Heart right ventricle (tissue), 16 donors: ENCODE results near the gene RNF166. TPM values are rescaled to one million over a fixed set of nuclear protein-coding genes. Genes with fewer than 3 reads are reported as not detected.

ENCODE experiments used
- ATAC-seq, 8 donors: fragments of 200-7000 bp; cut with Tn5 transposase; one replicate each; pipeline ENCODE4 v1.9.1; 2020; ENCODE audit warnings: mild to moderate bottlenecking in 8 of 8, moderate library complexity in 8 of 8, moderate number of reproducible peaks in 1 of 8
- DNase-seq, 2 donors: peaks; one replicate each; pipeline ENCODE4 v3.0.0-alpha.2; 2020
- H3K27ac ChIP-seq, 10 donors: fragments of 200-600 bp; sonication (generic) in 2 of 10; one replicate each; pipeline versions ENCODE4 v1.5.0 to v1.8.0; 2020 to 2022; ENCODE audit warnings: mild to moderate bottlenecking in 3 of 10
- H3K27me3 ChIP-seq, 7 donors: fragments of 200-600 bp; one replicate each; pipeline ENCODE4 v1.8.0; 2021 to 2022; ENCODE audit warnings: mild to moderate bottlenecking in 2 of 7
- H3K36me3 ChIP-seq, 9 donors: fragments of 200-600 bp; sonication (generic) in 1 of 9; one replicate each; pipeline versions ENCODE4 v1.5.0 to v1.8.0; 2020 to 2022; ENCODE audit warnings: mild to moderate bottlenecking in 2 of 9
- H3K4me1 ChIP-seq, 9 donors: fragments of 200-600 bp; sonication (generic) in 1 of 9; one replicate each; pipeline versions ENCODE4 v1.5.0 to v1.8.0; 2020 to 2022; ENCODE audit warnings: mild to moderate bottlenecking in 4 of 9
- H3K4me3 ChIP-seq, 10 donors: fragments of 200-600 bp; sonication (generic) in 2 of 10; one replicate each; pipeline versions ENCODE4 v1.5.0 to v1.8.0; 2020 to 2022; ENCODE audit warnings: mild to moderate bottlenecking in 7 of 10, moderate library complexity in 2 of 10
- H3K9me3 ChIP-seq, 11 donors: fragments of 200-600 bp in 10 of 11; sonication (generic) in 2 of 11; one replicate each; pipeline versions ENCODE4 v1.5.0 to v1.8.0; 2013 to 2022; ENCODE audit warnings: mild to moderate bottlenecking in 2 of 11, control low read depth in 1 of 11, moderate library complexity in 1 of 11
- CTCF ChIP-seq, 9 donors: fragments of 200-600 bp; sonication (generic) in 2 of 9; IDR thresholded peaks; one replicate each; pipeline versions ENCODE4 v1.5.0 to v1.8.0; 2021 to 2022; ENCODE audit warnings: antibody characterized with exemption in 9 of 9, mild to moderate bottlenecking in 5 of 9, moderate library complexity in 1 of 9
- WGBS, 2 donors: extraction: QIAGEN DNeasy Blood & Tissue Kit; methylation state at CpG; one replicate each; pipeline ENCODE4 v1.1.7; 2013; ENCODE audit warnings: inconsistent platforms in 1 of 2; 5-methylcytosine and 5-hydroxymethylcytosine counted together
- intact Hi-C, 10 donors: fragments of 100-400 bp; cut with DNase I; formaldehyde crosslinking; loops; one replicate each; pipeline versions ENCODE4 v1.11.1 to v1.14.2; 2022
- polyA plus RNA-seq, 2 donors: library from polyadenylated mRNA; stranded (reverse); fragments of 200-250 nt; gene quantifications; one replicate each; pipeline ENCODE4 v1.2.3, GENCODE V29; 2013
- total RNA-seq, 10 donors: library from RNA; stranded (reverse); fragmentation: NEBNext Ultra II Directional in 3 of 10; extraction: Animal tissue kit (Norgen Biotek cat#: 25700) in 3 of 10; gene quantifications; one replicate each; pipeline versions ENCODE4 v1.2.1 to v1.2.4, GENCODE V29; 2021 to 2023
- donor health status: Arrhythmogenic right ventricular cardiomyopathy.
- donor health status: ischemic (EF 13 %, LVEDD 7.1; RV severe dilation, severe dysfunction).
- donor health status: healthy with polysubstance abuse.
- donor health status: DM: no; HTN: yes; CAD: no.
- donor health status: DM: no; HTN: no; CAD: no.
- donor health status: ischemic (EF 25% LVEDD 6.9; RV normal size, moderate dysfunction).
- donor health status: ischemic (EF 25% LVEDD 5.7; RV mildly dilated, moderate dysfunction).
- donor health status: healthy.
- donor health status: DM: yes; HTN: yes; CAD: no.
- donor health status: Ischemic cardiomyopathy.
- donor health status: ischemic (EF 35%, LVEDD 5.7; RV mildly dilated, moderate dysfunction).
- donor health status: nonischemic (EF 11% LVEDD 7.7; RV severe dilation, severe dysfunction).
- donor health status: DM: yes; HTN: yes; CAD: no.
- donor health status: PGD.
- donor health status: ischemic (EF 29% LVEDD 5.4; RV normal size, mild dysfunction).
- donor health status: nonischemic (EF 23%, LVEDD 6.1; RV moderate dilation, normal function).

The RNF166 gene
- total and polyA plus RNA-seq, 12 donors, result 11.8 to 38.0 (median 14.3) TPM

- Histone ChIP-seq H3K4me1 (no peaks in the 10 kb centered on the region), H3K27me3 (no peaks in the 10 kb centered on the region), H3K9me3 (no peaks in the 10 kb centered on the region), H3K36me3 (peaks cover 0 to 65% (median 35%) of the 10 kb centered on the region in 9 donors), H3K27ac (no peak overlapping the region), H3K4me3 (no peak overlapping the region)
- intact Hi-C loops, result no loop called here
- 91 to 92% methylated on average over 30 of the region's 30 CpGs for WGBS, 2 donors
- ATAC-seq, result no peak
- DNase-seq, result no peak
- TF ChIP-seq CTCF (IDR thresholded peaks at IDR 0.05), result no peak
Observed at GRCh38 chr16:88713568-88714419, 7.6 kb upstream of the RNF166 start.

DNA sequence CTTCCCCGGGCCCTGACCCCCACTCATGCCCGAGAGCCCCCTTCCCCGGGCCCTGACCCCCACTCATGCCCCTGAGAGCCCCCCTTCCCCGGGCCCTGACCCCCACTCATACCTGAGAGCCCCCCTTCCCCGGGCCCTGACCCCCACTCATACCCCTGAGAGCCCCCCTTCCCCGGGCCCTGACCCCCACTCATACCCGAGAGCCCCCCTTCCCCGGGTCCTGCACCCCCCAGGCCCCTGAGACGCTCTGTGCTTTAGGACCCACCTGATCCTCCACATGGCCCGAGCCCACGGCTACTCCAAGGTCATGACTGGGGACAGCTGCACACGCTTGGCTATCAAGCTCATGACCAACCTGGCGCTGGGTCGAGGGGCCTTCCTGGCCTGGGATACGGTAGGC is 6.8 kb upstream of the RNF166 start:
- 80 to 90% methylated on average over 14 to 15 of the region's 15 CpGs for WGBS, 2 donors
- ATAC-seq (no peak), DNase-seq (no peak)
- Histone ChIP-seq H3K9me3 (no peaks in the 10 kb centered on the region), H3K36me3 (peaks cover 0 to 58% (median 32%) of the 10 kb centered on the region in 9 donors), H3K4me3 (no peak overlapping the region), H3K27ac (no peak overlapping the region), H3K4me1 (peaks cover 0 to 4% (median 0%) of the 10 kb centered on the region in 9 donors), H3K27me3 (no peaks in the 10 kb centered on the region)
- TF ChIP-seq CTCF (IDR thresholded peaks at IDR 0.05), result no peak
- intact Hi-C loops, result no loop called here

DNA sequence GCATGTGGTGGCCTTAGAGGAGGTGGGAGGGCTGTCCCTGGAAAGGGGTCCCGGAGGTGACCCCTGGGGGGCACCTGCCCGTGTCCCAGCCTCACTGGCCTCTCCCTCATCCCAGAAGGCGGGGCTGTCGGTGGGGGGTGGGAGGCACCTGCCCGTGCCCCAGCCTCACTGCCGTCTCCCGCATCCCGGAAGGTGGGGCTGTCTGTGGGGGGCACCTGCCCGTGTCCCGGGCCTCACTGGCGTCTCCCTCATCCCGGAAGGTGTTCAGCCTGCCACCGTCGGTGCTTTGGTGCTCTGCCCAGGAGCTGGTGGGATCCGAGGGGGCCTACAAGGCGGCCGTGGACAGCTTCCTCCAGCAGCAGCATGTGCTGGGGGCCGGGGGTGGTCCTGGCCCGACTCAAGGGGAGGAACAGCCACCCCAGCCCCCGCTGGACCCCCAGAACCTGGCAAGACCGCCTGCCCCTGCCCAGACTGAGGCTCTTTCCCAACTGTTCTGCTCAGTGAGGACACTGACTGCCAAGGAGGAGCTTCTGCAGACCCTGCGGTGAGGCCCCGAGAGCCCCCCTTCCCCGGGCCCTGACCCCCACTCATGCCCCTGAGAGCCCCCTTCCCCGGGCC is 6.3 kb upstream of the RNF166 start:
- intact Hi-C loops, result no loop called here
- Histone ChIP-seq H3K36me3 (peaks cover 0 to 52% (median 31%) of the 10 kb centered on the region in 9 donors), H3K9me3 (no peaks in the 10 kb centered on the region), H3K4me3 (no peak overlapping the region), H3K27ac (no peak overlapping the region), H3K27me3 (no peaks in the 10 kb centered on the region), H3K4me1 (peaks cover under 1 to 10% (median 2%) of the 10 kb centered on the region in 9 donors)
- no peak for DNase-seq
- WGBS, 2 donors, result 84 to 86% methylated on average over 23 to 25 of the region's 25 CpGs
- TF ChIP-seq CTCF (IDR thresholded peaks at IDR 0.05), result no peak
- ATAC-seq, result no peak

GRCh38 chr16:88711750-88712340 is 5.6 kb upstream of the RNF166 start:
- no peak for DNase-seq
- intact Hi-C loops, result no loop called here
- Histone ChIP-seq H3K4me3 (no peak overlapping the region), H3K36me3 (peaks cover 0 to 46% (median 25%) of the 10 kb centered on the region in 9 donors), H3K27ac (no peak overlapping the region), H3K9me3 (no peaks in the 10 kb centered on the region), H3K27me3 (no peaks in the 10 kb centered on the region), H3K4me1 (peaks cover 7 to 16% (median 9%) of the 10 kb centered on the region in 9 donors)
- WGBS, 2 donors, result 81 to 83% methylated on average over 18 of the region's 18 CpGs
- TF ChIP-seq CTCF (IDR thresholded peaks at IDR 0.05), result no peak
- ATAC-seq, result no peak
